BLaER1 treated with 17β-estradiol and CSF1 and Interleukin-3, amounts not matched to agents 10 nM and 100 nM (cell line): Measurements from ENCODE around the gene CRTC1.

Experiments used
- H3K27ac ChIP-seq, 11 experiments: shearing (Covaris generic); formaldehyde crosslinking; 2 replicates each; pipeline ENCODE4 v1.8.1; 2022
- H3K27me3 ChIP-seq, 11 experiments: shearing (Covaris generic); formaldehyde crosslinking; 2 replicates each; pipeline ENCODE4 v1.8.1; 2022
- H3K36me3 ChIP-seq, 11 experiments: shearing (Covaris generic); formaldehyde crosslinking; 2 replicates each; pipeline ENCODE4 v1.8.1; 2022
- H3K4me1 ChIP-seq, 10 experiments: shearing (Covaris generic); formaldehyde crosslinking; 2 replicates each; pipeline ENCODE4 v1.8.1; 2022
- H3K4me2 ChIP-seq, 11 experiments: shearing (Covaris generic); formaldehyde crosslinking; 2 replicates each; pipeline ENCODE4 v1.8.1; 2022
- H3K4me3 ChIP-seq, 10 experiments: shearing (Covaris generic); formaldehyde crosslinking; 2 replicates each; pipeline ENCODE4 v1.8.1; 2022
- H3K9ac ChIP-seq, 11 experiments: shearing (Covaris generic); formaldehyde crosslinking; 2 replicates each; pipeline ENCODE4 v1.8.1; 2022
- H3K9me3 ChIP-seq, 11 experiments: shearing (Covaris generic); formaldehyde crosslinking; replicated peaks in 1 of 11; 2 replicates each; pipeline ENCODE4 v1.8.1; 2022
- H4K20me1 ChIP-seq, 11 experiments: shearing (Covaris generic); formaldehyde crosslinking; 2 replicates each; pipeline ENCODE4 v1.8.1; 2022
- Cebpa-rat ChIP-seq, 11 experiments: shearing (Covaris generic); IDR thresholded peaks; 2 replicates each; pipeline ENCODE4 v1.8.1; 2022

Gene CRTC1

GRCh38 chr19:18772620-18773587 is 89.4 kb downstream of the CRTC1 start:
- H3K9ac ChIP-seq: no peak overlapping the region
- peaks cover 0 to 8% (median 0%) of the 10 kb centered on the region in 11 experiments; a peak in 5 of 22 replicates for H3K36me3 ChIP-seq
- H3K4me2 ChIP-seq: no peak overlapping the region
- H3K9me3 ChIP-seq: no peaks in the 10 kb centered on the region
- no peak overlapping the region for H3K27ac ChIP-seq
- H3K4me1 ChIP-seq: peaks cover 0 to 34% (median 19%) of the 10 kb centered on the region in 10 experiments; a peak in 18 of 20 replicates
- H3K4me3 ChIP-seq: no peak overlapping the region
- peaks cover 0 to 95% (median 59%) of the 10 kb centered on the region in 11 experiments; a peak in 20 of 22 replicates for H4K20me1 ChIP-seq
- no peak for TF ChIP-seq Cebpa-rat (IDR thresholded peaks at IDR 0.05)
- H3K27me3 ChIP-seq: peaks cover 19 to 27% (median 22%) of the 10 kb centered on the region in 11 experiments

- H3K9ac ChIP-seq: no peak overlapping the region
- H3K4me1 ChIP-seq: peaks cover 0 to 28% (median 14%) of the 10 kb centered on the region in 10 experiments; a peak in 18 of 20 replicates
- H3K4me2 ChIP-seq: no peak overlapping the region
- no peak overlapping the region for H3K4me3 ChIP-seq
- H3K9me3 ChIP-seq: no peaks in the 10 kb centered on the region
- peaks cover 0 to 98% (median 64%) of the 10 kb centered on the region in 11 experiments; a peak in 20 of 22 replicates for H4K20me1 ChIP-seq
- H3K27me3 ChIP-seq: peaks cover 27 to 34% (median 30%) of the 10 kb centered on the region in 11 experiments
- peaks cover 0 to 8% (median 0%) of the 10 kb centered on the region in 11 experiments; a peak in 5 of 22 replicates for H3K36me3 ChIP-seq
- H3K27ac ChIP-seq: no peak overlapping the region
- TF ChIP-seq Cebpa-rat (IDR thresholded peaks at IDR 0.05): no peak
Observed at GRCh38 chr19:18773682-18774081, 90.2 kb downstream of the CRTC1 start.

- Histone ChIP-seq H3K4me3 (no peak overlapping the region), H3K4me1 (peaks cover 0 to 24% (median 13%) of the 10 kb centered on the region in 10 experiments; a peak in 18 of 20 replicates), H3K36me3 (peaks cover 0 to 5% (median 0%) of the 10 kb centered on the region in 11 experiments; a peak in 5 of 22 replicates), H3K9ac (no peak overlapping the region; a peak in 1 of 22 replicates), H3K9me3 (no peaks in the 10 kb centered on the region), H3K27me3 (peaks cover 31 to 39% (median 34%) of the 10 kb centered on the region in 11 experiments), H3K4me2 (no peak overlapping the region), H3K27ac (no peak overlapping the region), H4K20me1 (peaks cover 0 to 98% (median 68%) of the 10 kb centered on the region in 11 experiments; a peak in 20 of 22 replicates)
- TF ChIP-seq Cebpa-rat (IDR thresholded peaks at IDR 0.05): no peak
Observed at GRCh38 chr19:18774107-18774506, 90.6 kb downstream of the CRTC1 start.

- Histone ChIP-seq H3K27me3 (peaks cover 38 to 47% (median 42%) of the 10 kb centered on the region in 11 experiments), H4K20me1 (peaks cover 0 to 100% (median 69%) of the 10 kb centered on the region in 11 experiments; a peak in 20 of 22 replicates), H3K9ac (no peak overlapping the region), H3K4me2 (no peak overlapping the region), H3K4me3 (no peak overlapping the region), H3K36me3 (peaks cover 0 to 4% (median 0%) of the 10 kb centered on the region in 11 experiments; a peak in 4 of 22 replicates), H3K27ac (no peak overlapping the region), H3K4me1 (peaks cover 0 to 20% (median 12%) of the 10 kb centered on the region in 10 experiments; a peak in 18 of 20 replicates), H3K9me3 (no peaks in the 10 kb centered on the region)
- TF ChIP-seq Cebpa-rat (IDR thresholded peaks at IDR 0.05): no peak
Observed at GRCh38 chr19:18774782-18775444, 91.4 kb downstream of the CRTC1 start.

- no peak overlapping the region for H3K9ac ChIP-seq
- TF ChIP-seq Cebpa-rat (IDR thresholded peaks at IDR 0.05): no peak
- H3K4me3 ChIP-seq: no peak overlapping the region
- H4K20me1 ChIP-seq: peaks cover 0 to 100% (median 69%) of the 10 kb centered on the region in 11 experiments; a peak in 21 of 22 replicates
- peaks cover 0 to 21% (median 12%) of the 10 kb centered on the region in 10 experiments; a peak in 18 of 20 replicates for H3K4me1 ChIP-seq
- H3K27me3 ChIP-seq: peaks cover 38 to 55% (median 48%) of the 10 kb centered on the region in 11 experiments
- H3K4me2 ChIP-seq: no peak overlapping the region
- H3K9me3 ChIP-seq: no peaks in the 10 kb centered on the region
- no peak overlapping the region for H3K27ac ChIP-seq
- H3K36me3 ChIP-seq: peaks cover 0 to 4% (median 0%) of the 10 kb centered on the region in 11 experiments; a peak in 4 of 22 replicates
Observed at GRCh38 chr19:18775586-18776287, 92.3 kb downstream of the CRTC1 start.

- peaks cover 0 to 100% (median 69%) of the 10 kb centered on the region in 11 experiments; a peak in 21 of 22 replicates for H4K20me1 ChIP-seq
- no peak for TF ChIP-seq Cebpa-rat (IDR thresholded peaks at IDR 0.05)
- H3K27me3 ChIP-seq: peaks cover 38 to 59% (median 51%) of the 10 kb centered on the region in 11 experiments
- H3K9me3 ChIP-seq: no peaks in the 10 kb centered on the region
- H3K36me3 ChIP-seq: peaks cover 0 to 4% (median 0%) of the 10 kb centered on the region in 11 experiments; a peak in 4 of 22 replicates
- H3K27ac ChIP-seq: no peak overlapping the region
- no peak overlapping the region for H3K9ac ChIP-seq
- peaks cover 4 to 21% (median 10%) of the 10 kb centered on the region in 10 experiments for H3K4me1 ChIP-seq
- H3K4me3 ChIP-seq: no peak overlapping the region
- H3K4me2 ChIP-seq: no peak overlapping the region
Observed at GRCh38 chr19:18776288-18776594, 92.8 kb downstream of the CRTC1 start.

- no peaks in the 10 kb centered on the region for H3K9me3 ChIP-seq
- peaks cover 43 to 63% (median 55%) of the 10 kb centered on the region in 11 experiments for H3K27me3 ChIP-seq
- no peak overlapping the region; a peak in 1 of 22 replicates for H3K4me2 ChIP-seq
- H3K9ac ChIP-seq: no peak overlapping the region
- H4K20me1 ChIP-seq: peaks cover 0 to 100% (median 69%) of the 10 kb centered on the region in 11 experiments; a peak in 21 of 22 replicates
- TF ChIP-seq Cebpa-rat (IDR thresholded peaks at IDR 0.05): no peak
- H3K27ac ChIP-seq: no peak overlapping the region
- peaks cover 0 to 4% (median 0%) of the 10 kb centered on the region in 11 experiments; a peak in 4 of 22 replicates for H3K36me3 ChIP-seq
- H3K4me3 ChIP-seq: no peak overlapping the region
- H3K4me1 ChIP-seq: peaks cover 7 to 23% (median 12%) of the 10 kb centered on the region in 10 experiments
Observed at GRCh38 chr19:18776736-18777135, 93.3 kb downstream of the CRTC1 start.
